Lower leg skin (tissue), 3 donors: Measurements from ENCODE around the gene KPNA6.

Experiments used
- CTCF ChIP-seq, 3 donors: fragments of 450-650 bp; IDR thresholded peaks; one replicate each; pipeline ENCODE4 v1.5.1; 2016; ENCODE audit warnings: antibody characterized with exemption in 3 of 3, mild to moderate bottlenecking in 3 of 3, moderate library complexity in 2 of 3
- POLR2A ChIP-seq, 2 donors: fragments of 450-650 bp; IDR thresholded peaks; one replicate each; pipeline ENCODE4 v1.6.1; 2016 to 2017; ENCODE audit warnings: antibody characterized with exemption in 2 of 2, mild to moderate bottlenecking in 1 of 2, moderate library complexity in 1 of 2

DNA sequence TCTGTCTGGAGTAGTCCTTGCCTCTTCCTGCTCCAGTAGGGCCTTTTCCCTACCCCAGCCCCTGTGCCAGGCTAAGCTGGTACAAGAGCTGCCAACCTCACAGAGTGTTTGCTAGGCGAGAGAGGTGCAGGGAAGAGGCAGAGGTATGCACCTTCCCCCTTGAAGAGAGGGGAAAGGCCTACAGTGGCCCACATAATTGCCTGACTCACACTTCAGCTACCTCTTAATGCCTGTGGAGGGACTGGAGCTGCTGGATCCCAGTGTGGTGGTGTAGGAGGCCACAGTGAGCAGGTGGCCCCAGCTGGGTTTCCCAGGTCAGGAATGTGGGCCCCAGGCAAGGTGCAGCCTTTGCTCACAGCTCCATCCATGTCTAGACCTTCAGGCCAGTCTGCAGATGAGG is 89.2 kb downstream of the KPNA6 start:
- TF ChIP-seq POLR2A (IDR thresholded peaks at IDR 0.05) (no peak), CTCF (IDR thresholded peaks at IDR 0.05) (no peak)
